Testis (tissue), 3 donors: ENCODE data around the gene CDS2. TPM values are rescaled to one million over a fixed set of nuclear protein-coding genes. Genes with fewer than 3 reads are reported as not detected.

ENCODE experiments used
- DNase-seq: peaks from one replicate; pipeline ENCODE4 v3.0.0-alpha.2; 2019
- H3K27ac ChIP-seq, 2 donors: fragments of 200-600 bp; sonication (generic); one replicate each; pipeline ENCODE4 v1.5.1; 2019
- H3K27me3 ChIP-seq: fragments of 200-600 bp; sonication (generic); one replicate; pipeline ENCODE4 v1.5.1; 2019
- H3K36me3 ChIP-seq: fragments of 200-600 bp; sonication (generic); one replicate; pipeline ENCODE4 v1.5.1; 2017; ENCODE audit warnings: low read depth; ENCODE audit errors: missing control alignments
- H3K4me1 ChIP-seq: fragments of 200-600 bp; sonication (generic); one replicate; pipeline ENCODE4 v1.5.1; 2019
- H3K4me3 ChIP-seq, 2 donors: fragments of 200-600 bp; sonication (generic); one replicate each; pipeline ENCODE4 v1.5.1; 2017 to 2019
- H3K9me3 ChIP-seq: fragments of 200-600 bp; sonication (generic); one replicate; pipeline ENCODE4 v1.5.1; 2017
- CTCF ChIP-seq, 3 experiments: fragments of 450-650 bp in 2 of 3; fragments of 200-600 bp in 1 of 3; sonication (generic) in 1 of 3; IDR thresholded peaks; one replicate each; pipeline ENCODE4 v1.5.1; 2016 to 2019; ENCODE audit warnings: antibody characterized with exemption in 3 of 3, mild to moderate bottlenecking in 2 of 3, moderate library complexity in 1 of 3
- POLR2A ChIP-seq: fragments of 450-650 bp; IDR thresholded peaks from one replicate; pipeline ENCODE4 v1.6.1; 2017; ENCODE audit warnings: antibody characterized with exemption, mild to moderate bottlenecking, moderate library complexity
- WGBS, 2 donors: methylation state at CpG; one replicate each; pipeline ENCODE4 v1.1.5; 2018; 5-methylcytosine and 5-hydroxymethylcytosine counted together
- intact Hi-C: fragments of 100-400 bp; cut with DNase I; formaldehyde crosslinking; loops from one replicate; pipeline ENCODE4 v1.15.1; 2023; ENCODE audit warnings: low total_unique reads
- polyA plus RNA-seq: library from polyadenylated mRNA; stranded (reverse); fragments of 350-450 nt; fragmentation: Illumina TruSeq; extraction: RNeasy Lipid Tissue Mini Kit (QIAGEN cat#74804); gene quantifications from one replicate; pipeline ENCODE4 v1.2.3, GENCODE V29; 2014; ENCODE audit warnings: low read depth, low replicate concordance; ENCODE audit not compliant: insufficient read depth
- total RNA-seq, 2 donors: library from RNA; depleted of rRNA; stranded (reverse); fragments of >200 nt; gene quantifications; one replicate each; pipeline ENCODE4 v1.2.3, GENCODE V29; 2016

The CDS2 gene
- total and polyA plus RNA-seq, 3 donors from 2014 or later, result 55.0 to 71.0 (median 65.7) TPM

- Histone ChIP-seq H3K9me3 (no peaks in the 10 kb centered on the region), H3K36me3 (no peaks in the 10 kb centered on the region), H3K27ac (no peak overlapping the region), H3K4me3 (no peak overlapping the region), H3K27me3 (no peaks in the 10 kb centered on the region), H3K4me1 (peaks cover 8% of the 10 kb centered on the region)
- WGBS, 2 donors, result 76 to 79% methylated on average over 2 of the region's 2 CpGs
- TF ChIP-seq CTCF (IDR thresholded peaks at IDR 0.05) (no peak), POLR2A (no peak)
- intact Hi-C loops, result no loop called here
- no peak for DNase-seq
Observed at GRCh38 chr20:5182615-5183254, 55.9 kb downstream of the CDS2 start.

DNA sequence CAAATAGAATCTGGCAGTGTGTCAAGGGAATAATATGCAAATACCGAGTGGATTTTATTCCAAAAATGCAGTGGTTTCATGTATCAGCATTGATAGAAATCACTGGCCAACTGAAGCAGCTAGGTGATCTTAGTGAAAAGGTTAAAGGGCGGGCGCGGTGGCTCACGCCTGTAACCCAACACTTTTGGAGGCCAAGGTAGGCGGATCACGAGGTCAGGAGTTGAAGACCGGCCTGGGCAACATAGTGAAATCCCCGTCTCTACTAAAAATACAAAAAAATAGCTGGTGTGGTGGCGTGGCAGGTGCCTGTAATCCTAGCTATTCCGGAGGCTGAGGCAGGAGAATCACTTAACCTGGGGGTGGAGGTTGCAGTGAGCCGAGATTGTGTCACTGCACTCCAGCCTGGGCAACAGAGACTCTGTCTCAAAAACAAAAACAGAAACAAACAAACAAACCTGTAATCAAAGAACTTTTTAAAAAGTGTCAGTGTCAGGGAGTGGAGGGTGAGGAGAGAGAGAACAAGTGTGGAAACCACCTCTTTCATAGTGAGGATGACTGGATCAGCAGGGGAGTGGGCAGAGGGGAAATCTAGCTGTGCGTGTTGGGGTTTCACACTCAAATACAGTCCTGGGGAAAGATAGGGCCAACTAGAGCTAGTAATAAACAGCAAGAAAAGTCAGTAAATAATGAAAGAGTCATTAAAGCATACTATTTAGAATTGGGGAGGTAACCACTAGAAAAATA lies 57.1 kb downstream of the CDS2 start:
- Histone ChIP-seq H3K4me3 (no peak overlapping the region), H3K36me3 (no peaks in the 10 kb centered on the region), H3K27ac (no peak overlapping the region), H3K27me3 (no peaks in the 10 kb centered on the region), H3K9me3 (no peaks in the 10 kb centered on the region), H3K4me1 (peaks cover 8% of the 10 kb centered on the region)
- no peak for DNase-seq
- intact Hi-C loops, result no loop called here
- WGBS, 2 donors, result 85 to 86% methylated on average over 13 of the region's 13 CpGs
- no peak for TF ChIP-seq CTCF (IDR thresholded peaks at IDR 0.05)
- TF ChIP-seq POLR2A, result no peak

DNA sequence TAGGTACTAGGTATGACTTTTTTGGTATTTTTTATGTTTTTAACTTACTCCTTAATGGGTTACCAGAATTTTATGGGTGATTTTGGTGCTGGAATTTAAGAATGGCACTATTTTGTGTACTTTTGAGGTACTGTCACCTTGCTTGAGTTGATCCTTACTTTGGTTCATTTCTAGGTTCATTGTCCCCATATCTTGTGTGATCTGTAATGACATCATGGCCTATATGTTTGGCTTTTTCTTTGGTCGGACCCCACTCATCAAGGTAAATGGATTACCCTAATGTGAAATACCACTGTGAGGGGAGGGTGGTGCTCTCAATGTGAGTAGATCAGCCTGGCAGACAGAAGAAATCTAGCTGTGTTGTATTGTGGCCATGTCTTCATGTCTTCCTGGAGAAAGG lies 57.9 kb downstream of the CDS2 start:
- 82 to 93% methylated on average over 1 of the region's 1 CpG for WGBS, 2 donors
- H3K27me3 ChIP-seq, result no peaks in the 10 kb centered on the region
- intact Hi-C loops, result no loop called here

GRCh38 chr20:5187122-5187521 lies 60.3 kb downstream of the CDS2 start:
- no peak overlapping the region for H3K4me3 ChIP-seq
- no peaks in the 10 kb centered on the region for H3K9me3 ChIP-seq
- intact Hi-C loops, result no loop called here
- H3K27ac ChIP-seq, result no peak overlapping the region
- H3K36me3 ChIP-seq, result no peaks in the 10 kb centered on the region
- peaks cover 5% of the 10 kb centered on the region for H3K4me1 ChIP-seq
- no peak for DNase-seq
- H3K27me3 ChIP-seq, result no peaks in the 10 kb centered on the region
- 86 to 95% methylated on average over 3 of the region's 3 CpGs for WGBS, 2 donors
- TF ChIP-seq CTCF (IDR thresholded peaks at IDR 0.05) (no peak), POLR2A (no peak)

More for the DNA sequence above, 57.9 kb downstream of the CDS2 start:
- TF ChIP-seq POLR2A (no peak), CTCF (IDR thresholded peaks at IDR 0.05) (no peak)
- no peak for DNase-seq
- H3K4me3 ChIP-seq, result no peak overlapping the region
- H3K27ac ChIP-seq, result no peak overlapping the region
- peaks cover 8% of the 10 kb centered on the region for H3K4me1 ChIP-seq
- no peaks in the 10 kb centered on the region for H3K9me3 ChIP-seq
- H3K36me3 ChIP-seq, result no peaks in the 10 kb centered on the region
